ENCODE data around the gene CFB.

GRCh38 chr6:31898383-31899011 is 47.4 kb upstream of the CFB start:
- TF ChIP-seq POLR2A (IDR thresholded peaks at IDR 0.05; ENCODE audit: low read depth, low read length) = no peak
- no peak for TF ChIP-seq CTCF (IDR thresholded peaks at IDR 0.05; ENCODE audit: extremely low read depth in 1 of 2, insufficient read depth in 1 of 2, low read depth in 1 of 2, low read length in 2 of 2)
- TF ChIP-seq EZH2 (IDR thresholded peaks at IDR 0.05; ENCODE audit: borderline replicate concordance, low read depth, low read length, severe bottlenecking) = no peak
- TF ChIP-seq POLR2AphosphoS5 (IDR thresholded peaks at IDR 0.05; ENCODE audit: insufficient read depth, low read depth, low read length) = no peak
- no peak for TF ChIP-seq MAX (IDR thresholded peaks at IDR 0.05; ENCODE audit: insufficient read depth, insufficient read length)
- no peak for TF ChIP-seq MYC (IDR thresholded peaks at IDR 0.05; ENCODE audit: low read depth, low read length)
- TF ChIP-seq JUN (IDR thresholded peaks at IDR 0.05; ENCODE audit: borderline replicate concordance, insufficient read depth, insufficient read length, low read depth) = no peak
- no peak for TF ChIP-seq GATA2 (IDR thresholded peaks at IDR 0.05; ENCODE audit: insufficient read depth, insufficient read length, low read depth, low read length)
